ENCODE data around the gene TNXB. TPM values are rescaled to one million over a fixed set of nuclear protein-coding genes. Genes with fewer than 3 reads are reported as not detected.

The TNXB gene
- total and polyA plus RNA-seq, 2 of the 4 experiments (the other 2 are of a cell fraction): 0.05 TPM; not detected in 1

- intact Hi-C loops (cut with micrococcal nuclease) (no loop called here), in situ Hi-C loops (cut with MboI; ENCODE audit: low sequenced_read_pairs) (no loop called here), dilution Hi-C loops (cut with HindIII; ENCODE audit: low sequenced_read_pairs, unreplicated experiment) (no loop called here)
- H3K9ac ChIP-seq (ENCODE audit: low read depth, low read length): no peak overlapping the region
- no peak overlapping the region for H3K14ac ChIP-seq (replicated peaks; ENCODE audit: low read depth, low read length)
- DNase-seq: no peak
- no peaks in the 10 kb centered on the region for H3K4me1 ChIP-seq (ENCODE audit: control insufficient read depth, insufficient read depth, low read length)
- no peaks in the 10 kb centered on the region for H3K36me3 ChIP-seq (ENCODE audit: control insufficient read depth, insufficient read depth, low read length)
- no peak overlapping the region for H4K5ac ChIP-seq (ENCODE audit: low read depth, low read length)
- no peak overlapping the region for H3K4ac ChIP-seq (ENCODE audit: low read depth, low read length)
- no peaks in the 10 kb centered on the region for H3K9me1 ChIP-seq (ENCODE audit: insufficient read depth, low read length)
- no peak overlapping the region for H3K4me3 ChIP-seq (ENCODE audit: insufficient read depth, low read depth, low read length)
- no peak for ATAC-seq (ENCODE audit: low read depth)
- H2AFZ ChIP-seq (replicated peaks; ENCODE audit: low read length, poor library complexity): no peak overlapping the region
- H2BK5ac ChIP-seq (ENCODE audit: low read depth, low read length, poor library complexity, severe bottlenecking): no peak overlapping the region
- BruUV-seq (replicated peaks): no TSS peak
- no peaks in the 10 kb centered on the region for H4K20me1 ChIP-seq (ENCODE audit: insufficient read depth, low read length)
- H2BK20ac ChIP-seq (ENCODE audit: low read depth, low read length): no peak overlapping the region
- no peak for TF ChIP-seq ELK1 (IDR thresholded peaks at IDR 0.05; ENCODE audit: borderline replicate concordance, low read depth, low read length)
- no peak for TF ChIP-seq MAZ (IDR thresholded peaks at IDR 0.05; ENCODE audit: borderline replicate concordance, low read depth, low read length)
- no peak for TF ChIP-seq RFX5 (IDR thresholded peaks at IDR 0.05; ENCODE audit: low read depth, low read length)
- no peak for TF ChIP-seq RAD21 (IDR thresholded peaks at IDR 0.05; ENCODE audit: low read length)
- TF ChIP-seq CEBPB (IDR thresholded peaks at IDR 0.05; ENCODE audit: low read depth, low read length): no peak
- TF ChIP-seq SMC3 (IDR thresholded peaks at IDR 0.05; ENCODE audit: low read depth, low read length): no peak
- no peak for TF ChIP-seq CTCF (conservative IDR thresholded peaks at IDR 0.05; ENCODE audit: low read depth, low read length)
- TF ChIP-seq USF2 (IDR thresholded peaks at IDR 0.05; ENCODE audit: low read depth, low read length): no peak
- no peak for TF ChIP-seq MAFK (IDR thresholded peaks at IDR 0.05; ENCODE audit: low read depth, low read length)
- no peak for TF ChIP-seq FOS (IDR thresholded peaks at IDR 0.05; ENCODE audit: low read depth, low read length)
- no peak for TF ChIP-seq MXI1 (IDR thresholded peaks at IDR 0.05; ENCODE audit: borderline replicate concordance, low read depth, low read length)
- TF ChIP-seq POLR2A (IDR thresholded peaks at IDR 0.05; ENCODE audit: low read depth, low read length): no peak
- TF ChIP-seq RCOR1 (IDR thresholded peaks at IDR 0.05; ENCODE audit: insufficient replicate concordance, low read length): no peak
- no peak for TF ChIP-seq BHLHE40 (IDR thresholded peaks at IDR 0.05; ENCODE audit: low read depth, low read length)
- no peak for TF ChIP-seq NFE2L2 (IDR thresholded peaks at IDR 0.05; ENCODE audit: low read depth, low read length)
- TF ChIP-seq CHD1 (IDR thresholded peaks at IDR 0.05; ENCODE audit: low read depth, low read length): no peak
- WGBS, 2 experiments (ENCODE audit: extremely low coverage in 2 of 2, insufficient read length in 1 of 2): 63% methylated on average over 4 of the region's 14 CpGs; no CpG with 5 or more reads in 1 of the 2 experiments
- no peak overlapping the region for H2AK5ac ChIP-seq (ENCODE audit: low read depth, low read length)
- no peak overlapping the region for H3K23ac ChIP-seq (ENCODE audit: low read depth, low read length)
- H4K8ac ChIP-seq (ENCODE audit: low read depth in 2 of 2, low read length in 2 of 2): no peak overlapping the region
- peaks cover 12% of the 10 kb centered on the region for H3K27me3 ChIP-seq (ENCODE audit: control insufficient read depth, insufficient read depth, low read length)
- H4K91ac ChIP-seq (ENCODE audit: insufficient read depth, low read depth, low read length): no peak overlapping the region
- H3K18ac ChIP-seq (ENCODE audit: low read depth, low read length): no peak overlapping the region
- ChIA-PET POLR2A (ENCODE audit: unreplicated experiment) (no interaction called here), CTCF (no interaction called here)
- H3K9me3 ChIP-seq (ENCODE audit: control insufficient read depth, insufficient read depth, low read length): no peaks in the 10 kb centered on the region
- no peak overlapping the region for H2BK15ac ChIP-seq (ENCODE audit: low read depth, low read length)
- no peaks in the 10 kb centered on the region for H3K79me1 ChIP-seq (ENCODE audit: low read depth in 1 of 2, low read length in 2 of 2)
- H2BK120ac ChIP-seq (ENCODE audit: low read depth, low read length): no peak overlapping the region
- H3K56ac ChIP-seq (ENCODE audit: extremely low read depth, insufficient read depth, low read length): no peak overlapping the region
- no peak overlapping the region for H3K27ac ChIP-seq (ENCODE audit: insufficient read depth, low read length)
- no peak overlapping the region for H2AK9ac ChIP-seq (replicated peaks; ENCODE audit: low read depth, low read length, poor library complexity)
- H3K4me2 ChIP-seq (ENCODE audit: low read depth, low read length): no peak overlapping the region
Observed at GRCh38 chr6:32064706-32065105, 44.4 kb downstream of the TNXB start.
